Left renal cortex interstitium (tissue), 4 donors: ENCODE data around the gene TTC39C. TPM values are rescaled to one million over a fixed set of nuclear protein-coding genes. Genes with fewer than 3 reads are reported as not detected.

Source experiments
- DNase-seq, 4 donors: peaks; one replicate each; pipeline ENCODE4 v3.0.0-alpha.2; 2013; ENCODE audit warnings: low read depth in 4 of 4, low spot score in 2 of 4, missing footprints in 1 of 4
- polyA plus RNA-seq, 4 donors: library from polyadenylated mRNA; unstranded; fragments of 120-200 nt; gene quantifications; one replicate each; pipeline ENCODE4 v1.2.1, GENCODE V29; 2013; ENCODE audit not compliant: insufficient read length in 4 of 4

TTC39C gene
- polyA plus RNA-seq, 4 donors, result 7.5 to 11.0 (median 8.3) TPM

- peak in 1 of 4 donors; percentile 16 for DNase-seq
These were observed 162.3 kb downstream of the TTC39C start for GRCh38 chr18:24176727-24177416.

GRCh38 chr18:24177499-24178133, 163.1 kb downstream of the TTC39C start:
- DNase-seq, result no peak

- no peak for DNase-seq
These were observed 165.5 kb downstream of the TTC39C start for GRCh38 chr18:24180048-24180447.

GRCh38 chr18:24181806-24182205, 167.3 kb downstream of the TTC39C start:
- DNase-seq, result no peak

Other genes starting within 250 kb of the TTC39C start
- 1 to 10 TPM; 5.8 to 9.0 (median 7.6) TPM for gene CABYR, start 124.3 kb downstream of the TTC39C start, polyA plus RNA-seq